HG03139 (cell line): Measurements from ENCODE around the gene LAMP2.

Source experiments
- ATAC-seq: cut with Tn5 transposase; IDR thresholded peaks from one replicate; pipeline ENCODE4 v1.9.1; 2021; ENCODE audit not compliant: unreplicated experiment

The LAMP2 gene

DNA sequence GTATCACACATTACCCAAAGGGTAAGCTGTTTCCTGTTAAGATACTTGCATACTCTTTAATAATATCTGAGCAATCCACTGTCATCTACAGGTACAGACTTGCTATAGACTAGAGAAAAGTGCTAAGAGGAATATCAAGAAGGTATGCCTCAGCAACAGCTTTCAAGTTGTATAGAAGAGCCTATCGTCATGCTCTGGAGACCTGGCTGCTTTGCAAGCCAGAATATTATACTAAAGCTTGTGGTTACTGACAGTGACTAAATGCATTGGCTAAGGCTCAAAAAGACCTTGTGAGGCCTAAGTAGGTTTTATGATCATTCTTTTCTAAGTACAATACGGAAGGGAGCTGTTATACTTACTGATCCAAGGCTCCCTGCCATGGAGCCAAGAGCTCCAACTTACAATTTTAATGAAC is 11.3 kb downstream of the LAMP2 start:
- peak; percentile 90 for ATAC-seq

DNA sequence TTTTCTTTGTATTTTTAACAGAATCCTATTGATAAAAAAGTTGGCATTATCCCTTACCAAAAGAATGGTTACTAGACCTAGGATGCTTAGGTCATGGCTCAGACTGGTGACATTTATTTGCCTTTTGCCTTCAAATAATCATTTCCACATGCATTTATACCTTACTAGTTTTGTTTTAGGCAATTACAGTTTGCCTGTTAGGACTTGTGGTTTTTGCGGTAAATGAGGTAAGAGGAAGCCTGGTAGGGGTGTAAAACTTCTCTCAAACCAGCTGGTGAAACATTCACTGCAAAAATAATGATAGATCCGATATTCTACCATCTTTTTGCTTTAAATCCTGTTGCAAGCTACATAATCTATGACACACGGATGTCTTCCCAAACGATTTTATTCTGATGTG is 12.1 kb downstream of the LAMP2 start:
- no peak for ATAC-seq

DNA sequence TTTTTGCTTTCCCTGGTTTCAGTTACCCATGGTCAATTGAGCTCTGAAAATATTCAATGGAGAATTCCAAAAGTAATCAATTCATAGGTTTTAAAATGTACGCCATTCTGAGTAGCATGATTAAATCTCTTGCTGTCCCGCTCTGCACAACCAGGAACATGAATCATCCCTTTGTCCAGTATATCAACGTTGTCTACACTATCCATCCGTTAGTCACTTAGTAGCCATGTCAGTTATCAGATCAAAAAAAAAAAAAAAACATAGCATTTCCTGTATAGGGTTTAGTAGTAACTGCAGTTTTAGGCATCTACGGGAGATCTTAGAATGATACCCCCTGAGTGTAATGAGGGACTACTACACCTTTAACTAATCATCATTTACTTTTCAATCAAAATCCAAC is 15.1 kb downstream of the LAMP2 start:
- ATAC-seq = no peak

DNA sequence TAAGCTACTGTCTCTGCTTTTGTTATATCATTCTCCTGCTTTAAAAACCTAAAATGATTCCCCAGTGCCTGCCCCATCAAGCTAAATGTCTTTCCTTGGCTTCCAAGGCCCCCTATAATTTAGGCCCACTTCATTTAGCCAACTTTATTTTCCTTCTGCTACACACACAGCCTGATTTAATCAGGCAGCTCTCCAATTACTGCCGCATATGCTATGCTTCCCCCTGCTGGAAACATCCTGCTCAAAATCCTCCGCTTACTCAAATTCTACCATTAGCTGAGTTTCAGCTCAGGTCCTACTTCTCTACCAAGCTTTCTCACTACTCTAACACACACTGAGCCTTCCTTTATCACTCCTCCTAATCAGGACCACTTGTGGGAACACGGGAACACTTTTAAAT is 17.0 kb downstream of the LAMP2 start:
- ATAC-seq = no peak

DNA sequence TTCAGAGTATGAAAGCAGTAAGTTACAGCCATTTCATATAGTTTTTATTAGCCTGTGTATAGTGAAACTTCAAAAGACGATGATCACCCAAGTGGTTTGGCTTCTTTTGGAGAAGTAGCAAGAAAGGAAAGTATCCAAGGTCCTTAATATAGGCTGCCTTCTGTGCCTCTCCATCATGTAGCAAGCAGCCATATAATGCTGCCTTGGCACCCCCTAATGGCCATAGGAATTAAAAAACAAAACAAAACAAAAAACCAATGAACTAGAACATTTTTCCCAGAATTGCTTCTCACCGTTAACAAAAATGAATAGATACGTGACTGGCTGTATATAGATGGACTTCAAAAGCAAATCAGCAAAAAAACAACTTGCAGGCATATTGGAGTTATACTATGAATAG is 18.9 kb downstream of the LAMP2 start:
- ATAC-seq = no peak

DNA sequence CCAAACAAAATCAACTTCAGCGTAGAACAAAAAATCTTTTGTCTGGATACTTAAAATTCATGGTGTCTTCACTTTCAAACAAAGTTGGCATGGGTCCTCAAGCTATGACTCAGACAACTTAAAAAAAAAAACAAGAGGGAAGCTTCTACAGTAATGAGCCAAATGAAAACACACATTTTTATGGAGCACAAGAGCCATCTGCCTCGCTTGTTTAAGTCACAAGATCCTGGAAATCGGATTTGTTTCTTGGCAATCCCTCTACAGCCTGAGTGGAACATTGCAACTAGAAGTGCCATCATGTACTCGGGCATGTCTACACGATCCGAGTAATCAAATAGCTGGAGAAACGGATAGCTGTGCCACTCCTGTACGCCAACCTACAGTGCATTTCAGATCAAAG is 22.6 kb downstream of the LAMP2 start:
- ATAC-seq = no peak

DNA sequence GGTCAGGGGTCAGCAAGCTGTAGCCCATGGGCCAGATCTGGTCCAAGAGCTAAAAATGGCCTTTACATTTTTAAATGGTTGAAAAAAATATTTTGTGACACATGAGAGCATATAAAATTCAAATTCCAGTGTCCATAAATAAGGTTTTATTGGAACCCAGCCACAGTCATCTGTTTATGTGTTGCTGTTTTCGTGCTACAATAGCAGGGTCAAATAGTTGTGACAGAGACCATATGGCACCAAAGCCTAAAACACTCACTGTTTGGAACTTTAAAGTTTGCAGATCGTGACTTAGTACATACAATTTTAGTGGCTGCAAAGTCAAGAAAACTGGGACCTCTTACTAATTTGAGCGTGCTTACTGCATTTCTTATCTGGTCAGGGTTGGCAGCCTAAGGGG is 29.2 kb downstream of the LAMP2 start:
- no peak for ATAC-seq

DNA sequence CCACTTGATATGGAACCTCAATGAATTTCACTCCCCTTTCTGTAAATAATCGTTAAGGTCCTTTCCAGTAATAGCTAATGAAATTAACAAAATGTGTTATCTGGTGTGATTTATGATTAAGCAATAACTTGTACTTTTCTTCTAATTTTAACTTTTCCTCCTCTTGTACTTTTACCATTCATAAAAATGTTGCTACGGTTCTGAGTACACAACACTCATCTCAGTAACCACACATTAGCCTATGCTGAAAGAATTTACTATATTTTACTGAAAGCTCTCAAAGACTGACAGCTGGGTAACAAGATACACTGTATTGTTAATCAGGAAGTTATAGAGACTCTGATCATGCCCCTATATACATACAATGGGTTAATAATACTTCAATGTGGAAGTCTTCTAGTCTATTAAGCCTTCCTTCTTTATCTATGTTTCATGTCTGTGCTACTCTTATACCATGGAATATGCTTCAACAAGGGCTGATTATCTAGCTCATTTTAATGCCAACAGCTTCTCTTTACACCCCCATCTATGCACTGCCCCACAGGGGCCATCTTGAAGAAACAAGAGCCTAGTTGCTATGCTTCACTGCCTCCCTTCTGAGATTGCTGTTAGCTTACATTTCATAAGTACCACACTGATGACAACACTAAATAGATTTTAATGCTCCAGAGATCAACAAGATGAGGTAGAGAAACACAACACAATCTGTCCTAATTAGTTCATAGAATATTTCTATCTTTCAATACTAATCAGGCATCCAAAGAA is 39.1 kb downstream of the LAMP2 start:
- no peak for ATAC-seq

DNA sequence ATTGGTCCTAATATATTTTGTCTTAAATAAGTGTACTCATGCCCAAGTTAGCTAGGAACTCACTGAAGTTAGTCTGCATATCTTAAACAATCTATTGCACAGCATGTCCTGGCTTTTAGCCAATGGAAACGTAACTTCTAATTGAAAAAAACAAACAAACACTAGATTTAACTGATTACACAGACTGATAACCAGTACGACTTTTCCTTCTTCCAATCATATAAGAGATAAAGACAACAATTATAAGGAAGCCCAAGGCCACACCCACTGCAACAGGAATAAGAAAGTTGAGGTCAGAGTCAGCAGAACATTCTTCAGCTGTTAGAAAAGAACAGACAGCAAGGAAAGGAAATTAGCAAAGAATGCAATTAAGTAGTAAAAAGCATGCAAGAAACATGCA is 40.8 kb downstream of the LAMP2 start:
- no peak for ATAC-seq

DNA sequence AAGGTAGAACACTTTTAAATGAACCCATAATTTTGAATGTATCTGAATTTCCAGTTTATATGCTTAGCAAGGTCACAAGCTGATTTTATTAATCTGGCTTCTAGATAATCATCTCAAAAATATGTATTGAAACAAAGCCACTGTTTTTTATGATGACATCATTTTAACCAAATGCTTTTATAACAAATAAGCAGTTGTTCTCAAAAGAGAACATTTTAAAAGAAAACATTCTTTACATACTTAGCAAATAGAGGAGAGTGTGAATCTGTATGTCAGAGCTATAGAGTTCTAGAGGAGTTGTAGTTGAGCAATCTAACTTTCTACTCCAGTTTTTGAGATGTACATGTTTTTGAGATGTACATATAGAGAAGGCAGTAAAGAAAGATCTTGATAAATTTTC is 42.5 kb downstream of the LAMP2 start:
- ATAC-seq = no peak

DNA sequence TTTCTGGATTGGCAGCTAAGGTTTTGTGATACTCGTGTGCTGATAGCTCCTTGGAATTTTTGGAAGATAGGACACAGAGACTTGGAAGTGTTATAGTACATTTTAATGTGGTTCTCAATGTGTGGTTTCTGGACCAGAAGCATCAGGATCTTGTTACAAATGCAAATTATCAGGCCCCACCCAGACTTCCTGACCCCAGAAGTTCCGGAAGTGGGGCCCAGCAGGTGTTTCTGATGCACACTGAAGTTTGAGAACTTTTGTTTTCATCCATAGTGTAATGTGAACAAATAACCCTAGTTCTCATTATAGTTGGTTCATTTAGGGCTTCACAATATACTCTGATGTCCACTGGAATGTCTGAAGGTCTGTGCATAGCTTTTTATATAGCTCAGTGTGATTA is 49.6 kb downstream of the LAMP2 start:
- ATAC-seq = no peak

DNA sequence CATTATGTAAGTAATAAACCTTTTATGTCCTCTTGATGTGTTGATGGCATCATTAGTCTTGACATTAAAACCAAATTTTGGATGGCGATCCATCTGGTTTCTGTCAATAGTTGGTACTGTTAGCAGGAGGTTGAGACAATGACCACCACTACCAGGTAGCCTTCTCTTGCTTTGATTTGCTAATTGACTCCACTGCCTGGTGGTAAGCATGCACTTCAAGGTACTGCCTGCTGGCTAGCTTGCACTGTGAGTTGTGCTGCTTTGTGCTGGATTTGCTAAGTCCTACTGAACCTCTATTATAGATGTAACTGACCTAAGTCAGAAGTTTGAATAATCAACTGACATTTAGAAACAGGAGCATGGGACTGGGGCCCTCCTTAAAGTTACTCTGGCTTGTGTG is 60.9 kb downstream of the LAMP2 start:
- no peak for ATAC-seq

DNA sequence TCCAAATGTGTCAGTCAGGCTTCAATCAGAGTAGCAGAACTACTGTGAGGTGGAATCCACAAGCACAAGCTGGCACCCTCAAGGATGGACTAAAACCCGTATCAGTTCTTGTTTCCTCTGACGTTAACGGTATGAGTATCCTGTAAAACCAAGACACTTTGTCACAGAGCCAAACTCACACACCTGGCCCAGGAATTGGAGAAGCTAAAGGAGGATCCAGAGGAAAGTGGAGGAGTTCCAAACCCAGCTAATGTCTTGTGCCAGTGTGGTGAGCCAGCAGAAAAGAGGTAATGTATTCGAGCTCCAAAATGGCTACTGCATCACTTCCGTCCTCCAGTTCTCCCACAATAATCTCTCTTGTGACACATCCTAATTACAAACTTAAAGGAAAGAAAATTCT is 62.5 kb downstream of the LAMP2 start:
- no peak for ATAC-seq

DNA sequence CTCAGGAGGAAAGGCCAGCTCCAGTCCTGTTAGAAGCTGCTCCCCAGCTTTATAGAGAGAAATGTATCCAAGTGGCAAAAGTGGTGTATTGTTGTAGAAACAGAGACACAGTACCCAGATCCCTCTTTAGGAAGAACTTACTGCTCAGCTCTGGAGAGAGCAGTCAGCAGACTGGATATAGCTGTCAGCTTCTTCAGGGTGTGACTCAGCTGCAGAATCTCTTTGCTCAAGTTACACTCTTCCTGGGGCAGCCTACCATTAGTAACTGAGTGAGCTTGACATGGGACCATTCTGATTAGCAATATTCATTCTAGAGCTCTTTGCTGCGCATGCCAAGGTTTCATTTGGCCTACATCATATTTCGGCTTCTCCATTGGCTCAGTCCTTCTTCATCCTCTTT is 66.7 kb downstream of the LAMP2 start:
- no peak for ATAC-seq

DNA sequence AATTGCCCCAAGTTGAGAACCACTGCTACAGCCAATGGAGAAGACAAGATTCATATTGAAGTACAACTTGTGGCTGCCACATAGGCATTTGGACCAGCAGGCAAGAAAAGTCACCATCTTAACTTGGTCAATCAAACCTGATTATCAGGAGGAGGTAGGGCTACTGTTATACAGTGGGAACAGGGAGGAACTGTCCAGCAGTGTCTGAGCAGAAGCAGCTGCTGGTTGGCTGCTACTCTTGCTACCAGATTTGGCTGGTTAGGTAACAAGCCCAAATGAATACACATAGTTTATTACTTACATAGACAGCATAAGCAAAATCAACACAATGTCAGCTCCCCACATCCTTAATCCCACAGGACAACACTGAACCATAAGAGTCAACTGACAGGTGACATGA is 67.8 kb downstream of the LAMP2 start:
- no peak for ATAC-seq

DNA sequence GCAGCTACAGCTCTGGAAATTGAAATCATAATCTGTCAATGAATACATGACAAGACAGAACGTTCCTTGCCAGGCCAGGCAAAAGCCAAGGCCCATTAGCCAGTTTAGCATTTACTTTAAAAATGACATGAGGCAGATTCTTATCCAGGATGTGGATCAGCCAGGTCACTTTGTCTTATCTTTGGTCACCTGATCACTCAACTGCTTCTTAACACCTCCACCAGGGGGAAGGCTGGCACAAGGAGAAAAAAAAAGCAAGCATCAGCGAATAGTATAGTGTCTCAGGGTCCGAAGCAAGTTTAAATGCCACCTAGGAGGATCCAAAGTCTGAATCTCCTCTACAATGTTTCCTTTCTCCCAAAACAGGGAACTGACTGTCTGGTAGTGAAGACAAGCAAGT is 88.4 kb downstream of the LAMP2 start:
- ATAC-seq = peak; percentile 77

DNA sequence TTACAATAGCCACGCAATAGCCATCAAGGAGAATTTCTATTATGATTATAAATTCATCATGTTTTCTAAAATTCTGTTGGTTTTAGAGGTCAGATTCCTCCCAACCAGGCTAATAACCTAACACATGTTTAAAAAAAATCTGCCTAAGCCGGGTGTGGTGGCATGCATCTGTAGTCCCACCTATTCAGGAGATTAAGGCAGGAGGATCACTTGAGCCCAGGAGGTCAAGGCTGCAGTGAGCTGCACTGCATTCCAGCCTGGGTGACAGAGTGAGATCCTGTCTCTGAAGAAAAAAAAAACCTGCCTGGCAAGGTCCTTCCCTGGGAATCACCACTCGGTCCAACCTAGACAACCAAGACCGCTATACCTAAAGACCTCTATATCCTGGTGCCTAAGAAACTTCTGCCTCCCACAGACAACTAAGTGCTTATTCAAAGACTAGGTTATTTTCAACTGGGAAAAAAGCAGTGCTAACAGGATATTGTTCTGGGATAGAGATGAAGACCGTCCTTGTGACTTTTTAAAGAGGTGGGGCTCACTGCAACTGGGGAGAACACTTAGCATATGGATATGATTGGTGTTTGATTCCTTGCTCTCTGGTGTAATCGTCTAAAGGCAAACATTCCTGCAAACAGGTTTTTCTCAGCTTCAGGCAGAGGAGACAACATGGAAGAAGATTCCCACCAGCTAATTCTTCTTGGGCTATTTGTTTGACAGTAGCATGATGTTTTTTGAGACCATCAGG is 89.0 kb downstream of the LAMP2 start:
- no peak for ATAC-seq

DNA sequence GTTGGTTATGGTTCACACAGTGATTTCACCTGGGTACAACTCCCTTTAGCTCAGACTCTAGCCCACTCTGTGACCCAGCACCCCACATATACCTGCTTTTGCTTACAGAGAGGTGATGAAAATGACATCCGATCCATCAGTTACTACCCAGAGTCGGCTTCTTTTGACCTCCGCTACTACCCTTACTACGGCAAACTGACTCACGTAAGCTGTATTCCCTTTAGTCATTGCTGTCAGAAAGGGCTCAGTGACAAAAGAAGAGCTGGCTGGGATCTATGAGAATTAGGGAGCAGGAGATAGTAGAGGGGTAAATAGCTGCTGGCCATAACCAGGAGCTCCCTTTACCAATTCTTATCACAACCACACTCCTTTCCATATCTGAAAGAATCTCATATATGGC is 90.5 kb downstream of the LAMP2 start:
- ATAC-seq = no peak
